B cell (primary cell): ENCODE data around the gene RREB1. TPM values are rescaled to one million over a fixed set of nuclear protein-coding genes. Genes with fewer than 3 reads are reported as not detected.

Source experiments
- ATAC-seq: fragments of 200-7000 bp; cut with Tn5 transposase; one replicate; pipeline ENCODE4 v1.10.0; 2021; ENCODE audit warnings: low read depth, mild to moderate bottlenecking, moderate number of reproducible peaks, moderate library complexity
- CTCF ChIA-PET: fragments of 350-600 bp; sonication (Branson Sonifier 250); formaldehyde crosslinking; loops from one replicate; lab custom pipeline; 2021; ENCODE audit warnings: antibody characterized with exemption, inconsistent platforms; lab: Charles Lee
- POLR2A ChIA-PET: fragments of 350-600 bp; sonication (Branson Sonifier 250); formaldehyde crosslinking; loops from one replicate; lab custom pipeline; 2021; ENCODE audit warnings: antibody characterized with exemption; lab: Charles Lee
- DNase-seq: peaks from one replicate; pipeline ENCODE4 v3.0.0; 2013
- H2AFZ ChIP-seq: 2 replicates; pipeline ENCODE4 v1.6.1; 2012; ENCODE audit warnings: mild to moderate bottlenecking, low read depth, low read length; ENCODE audit not compliant: insufficient read depth, poor library complexity, severe bottlenecking
- H3K27ac ChIP-seq, 2 donors: 1 replicate in 1 of 2; 2 replicates in 1 of 2; pipeline ENCODE4 v1.5.1; 2012 to 2013; ENCODE audit warnings: low read length in 2 of 2, mild to moderate bottlenecking in 2 of 2, moderate library complexity in 1 of 2
- H3K27me3 ChIP-seq, 4 experiments: fragments of 200-600 bp in 1 of 4; sonication (generic) in 1 of 4; replicated peaks in 1 of 4; 1 replicate in 2 of 4; 2 replicates in 2 of 4; pipeline versions ENCODE4 v1.6.1 to v1.7.0; 2013 to 2016; ENCODE audit warnings: low read length in 3 of 4, mild to moderate bottlenecking in 2 of 4, mixed read lengths in 1 of 4, moderate library complexity in 1 of 4; ENCODE audit not compliant: insufficient read depth in 4 of 4, control insufficient read depth in 3 of 4; ENCODE audit errors: control extremely low read depth in 1 of 4
- H3K36me3 ChIP-seq, 2 experiments: replicated peaks in 1 of 2; 1 replicate in 1 of 2; 2 replicates in 1 of 2; pipeline versions ENCODE4 v1.6.1 to v1.7.1; 2013; ENCODE audit warnings: low read length in 1 of 2; ENCODE audit not compliant: insufficient read depth in 2 of 2, control insufficient read depth in 1 of 2; ENCODE audit errors: control extremely low read depth in 1 of 2, extremely low read depth in 1 of 2
- H3K4me1 ChIP-seq, 2 donors: fragments of 200-600 bp in 1 of 2; sonication (generic) in 1 of 2; 1 replicate in 1 of 2; 2 replicates in 1 of 2; pipeline versions ENCODE4 v1.5.1 to v1.6.1; 2013 to 2017; ENCODE audit warnings: low read length in 2 of 2; ENCODE audit not compliant: control insufficient read depth in 2 of 2, insufficient read depth in 2 of 2
- H3K4me2 ChIP-seq: replicated peaks from 2 replicates; pipeline ENCODE3; 2012; ENCODE audit warnings: mild to moderate bottlenecking, low read depth, low read length; ENCODE audit not compliant: poor library complexity, severe bottlenecking
- H3K4me3 ChIP-seq, 5 experiments: fragments of 200-600 bp in 1 of 5; sonication (generic) in 1 of 5; 1 replicate in 3 of 5; 2 replicates in 2 of 5; pipeline versions ENCODE4 v1.5.1 to v1.7.0; 2011 to 2016; ENCODE audit warnings: low read length in 4 of 5, mild to moderate bottlenecking in 4 of 5, low read depth in 2 of 5, control low read depth in 1 of 5, moderate library complexity in 1 of 5; ENCODE audit not compliant: insufficient read depth in 1 of 5; ENCODE audit errors: control extremely low read depth in 1 of 5, extremely low read depth in 1 of 5
- H3K79me2 ChIP-seq: fragments of 200-600 bp; sonication (generic); one replicate; pipeline ENCODE4 v1.6.0; 2016; ENCODE audit warnings: low read length; ENCODE audit not compliant: control insufficient read depth, insufficient read depth
- H3K9ac ChIP-seq: fragments of 200-600 bp; sonication (generic); 2 replicates; pipeline ENCODE4 v1.6.1; 2017; ENCODE audit warnings: mild to moderate bottlenecking, low read length, moderate library complexity
- H3K9me3 ChIP-seq, 3 donors: one replicate each; pipeline versions ENCODE4 v1.6.1 to v1.7.1; 2013; ENCODE audit warnings: low read length in 2 of 3; ENCODE audit not compliant: control insufficient read depth in 2 of 3, insufficient read depth in 1 of 3; ENCODE audit errors: control extremely low read depth in 1 of 3
- H4K20me1 ChIP-seq: 2 replicates; pipeline ENCODE4 v1.6.0; 2012; ENCODE audit warnings: mild to moderate bottlenecking, low read length; ENCODE audit not compliant: insufficient read depth, control insufficient read depth, poor library complexity, severe bottlenecking
- H3K27ac Mint-ChIP-seq: one replicate; pipeline ENCODE4 v1.8.0; 2021; ENCODE audit warnings: mixed read lengths
- H3K27me3 Mint-ChIP-seq: one replicate; pipeline ENCODE4 v1.8.0; 2021; ENCODE audit warnings: mixed read lengths
- H3K4me1 Mint-ChIP-seq: one replicate; pipeline ENCODE4 v1.8.0; 2021; ENCODE audit warnings: mixed read lengths
- H3K4me3 Mint-ChIP-seq: one replicate; pipeline ENCODE4 v1.8.0; 2021; ENCODE audit warnings: mixed read lengths
- H3K9me3 Mint-ChIP-seq: one replicate; pipeline ENCODE4 v1.8.0; 2022; ENCODE audit warnings: mixed read lengths; ENCODE audit not compliant: insufficient read depth
- CTCF ChIP-seq: fragments of 200-600 bp; IDR thresholded peaks from one replicate; pipeline ENCODE4 v1.8.0; 2022; ENCODE audit warnings: antibody characterized with exemption, mild to moderate bottlenecking
- EZH2 ChIP-seq: IDR thresholded peaks from 2 replicates; pipeline ENCODE4 v1.6.1; 2012; ENCODE audit warnings: borderline replicate concordance, low read depth, mild to moderate bottlenecking, moderate library complexity, low read length; ENCODE audit not compliant: insufficient read depth, poor library complexity, severe bottlenecking
- WGBS: methylation state at CpG from one replicate; pipeline ENCODE4 v1.1.5; 2013; ENCODE audit warnings: missing lambda C conversion rate; ENCODE audit not compliant: insufficient coverage; 5-methylcytosine and 5-hydroxymethylcytosine counted together
- intact Hi-C: fragments of 100-400 bp; cut with micrococcal nuclease; formaldehyde crosslinking; loops from one replicate; pipeline ENCODE4 v1.10.0; 2022
- polyA plus RNA-seq: library from polyadenylated mRNA; depleted of rRNA; stranded (reverse); fragments of >200 nt; gene quantifications from 2 replicates; pipeline ENCODE4 v1.2.3, GENCODE V29; 2012
- total RNA-seq, 2 donors: library from RNA; stranded (reverse); fragments of 120-200 nt in 1 of 2; gene quantifications; 1 replicate in 1 of 2; 2 replicates in 1 of 2; pipeline versions ENCODE4 v1.2.3 to v1.2.4, GENCODE V29; 2013 to 2022

Gene RREB1
- total and polyA plus RNA-seq, 2 donors (not counting 1 experiment from before 2014, with no cell fraction given) = 10.4 to 58.6 TPM

- peaks cover 48% of the 10 kb centered on the region for H3K79me2 ChIP-seq
- POLR2A ChIA-PET = no interaction called here
Observed at GRCh38 chr6:7214468-7214867, 106.7 kb downstream of the RREB1 start.

GRCh38 chr6:7215131-7215530 is 107.4 kb downstream of the RREB1 start:
- Histone ChIP-seq H3K9ac (no peak overlapping the region), H4K20me1 (peaks cover 13% of the 10 kb centered on the region), H3K27ac (no peak overlapping the region), H3K4me1 (no peaks in the 10 kb centered on the region), H2AFZ (no peak overlapping the region), H3K4me3 (no peak overlapping the region), H3K36me3 (peaks cover 0 to 85% of the 10 kb centered on the region in 2 experiments), H3K9me3 (no peaks in the 10 kb centered on the region), H3K4me2 (no peak overlapping the region), H3K79me2 (peaks cover 51% of the 10 kb centered on the region), H3K27me3 (no peaks in the 10 kb centered on the region)
- no peak for DNase-seq
- H3K9me3 Mint-ChIP-seq = no peaks in the 10 kb centered on the region
- no peak for TF ChIP-seq EZH2
- intact Hi-C loops = no loop called here
- CTCF ChIA-PET = no interaction called here
- POLR2A ChIA-PET = no interaction called here
- no peak overlapping the region for H3K4me3 Mint-ChIP-seq
- no peaks in the 10 kb centered on the region for H3K4me1 Mint-ChIP-seq
- no peak overlapping the region for H3K27ac Mint-ChIP-seq
- ATAC-seq = no peak
- H3K27me3 Mint-ChIP-seq = no peaks in the 10 kb centered on the region
- WGBS = 90% methylated on average over 4 of the region's 8 CpGs

More at GRCh38 chr6:7214468-7214867, 106.7 kb downstream of the RREB1 start:
- H3K36me3 ChIP-seq = peaks cover 0 to 82% of the 10 kb centered on the region in 2 experiments
- no peaks in the 10 kb centered on the region for H3K9me3 ChIP-seq
- no peaks in the 10 kb centered on the region for H3K4me1 ChIP-seq
- H3K27ac Mint-ChIP-seq = no peak overlapping the region
- H3K4me1 Mint-ChIP-seq = peaks cover 3% of the 10 kb centered on the region
- no peak overlapping the region for H3K4me3 ChIP-seq
- H3K27ac ChIP-seq = no peak overlapping the region
- no peaks in the 10 kb centered on the region for H3K9me3 Mint-ChIP-seq
- ATAC-seq = no peak
- H3K27me3 ChIP-seq = no peaks in the 10 kb centered on the region
- TF ChIP-seq EZH2 (no peak), CTCF (no peak)
- CTCF ChIA-PET = no interaction called here
- no peak overlapping the region for H3K9ac ChIP-seq
- no peak overlapping the region for H3K4me2 ChIP-seq
- H3K4me3 Mint-ChIP-seq = no peak overlapping the region
- WGBS = 100% methylated on average over 1 of the region's 5 CpGs
- no peak overlapping the region for H2AFZ ChIP-seq
- no peak for DNase-seq
- intact Hi-C loops = no loop called here
- H3K27me3 Mint-ChIP-seq = no peaks in the 10 kb centered on the region
- peaks cover 19% of the 10 kb centered on the region for H4K20me1 ChIP-seq
